Neuronal stem cell (in vitro differentiated cells): ENCODE results near the gene SLC36A2.

ENCODE experiments used
- DNase-seq: peaks from one replicate; pipeline ENCODE4 v3.0.0-alpha.2; 2013; ENCODE audit warnings: low spot score
- H2AFZ ChIP-seq: one replicate; pipeline ENCODE4 v1.6.1; 2013; ENCODE audit warnings: mild to moderate bottlenecking, low read length, inconsistent platforms
- H2AK5ac ChIP-seq: 2 replicates; pipeline ENCODE4 v1.6.1; 2013; ENCODE audit warnings: low read depth, mild to moderate bottlenecking, inconsistent platforms, low read length, moderate library complexity, mixed read lengths
- H2BK120ac ChIP-seq: 2 replicates; pipeline ENCODE4 v1.6.1; 2013; ENCODE audit warnings: low read depth, mild to moderate bottlenecking, inconsistent platforms, low read length, moderate library complexity, mixed read lengths
- H2BK12ac ChIP-seq: one replicate; pipeline ENCODE4 v1.6.1; 2013; ENCODE audit warnings: low read length, inconsistent platforms
- H2BK15ac ChIP-seq: 2 replicates; pipeline ENCODE4 v1.6.1; 2013; ENCODE audit warnings: mild to moderate bottlenecking, low read length, inconsistent platforms, mixed read lengths
- H2BK5ac ChIP-seq: one replicate; pipeline ENCODE4 v1.6.1; 2013; ENCODE audit warnings: inconsistent platforms, mild to moderate bottlenecking, low read length, moderate library complexity
- H3K14ac ChIP-seq: one replicate; pipeline ENCODE4 v1.6.1; 2013; ENCODE audit warnings: low read length, inconsistent platforms
- H3K18ac ChIP-seq: 2 replicates; pipeline ENCODE4 v1.6.1; 2013; ENCODE audit warnings: low read length, inconsistent platforms
- H3K23ac ChIP-seq: 2 replicates; pipeline ENCODE4 v1.6.1; 2013; ENCODE audit warnings: low read depth, mild to moderate bottlenecking, mixed read lengths, low read length, inconsistent platforms; ENCODE audit not compliant: poor library complexity
- H3K27ac ChIP-seq: replicated peaks from 3 replicates; pipeline ENCODE4 v1.5.1; 2013; ENCODE audit warnings: low read length, inconsistent platforms
- H3K27me3 ChIP-seq, 3 experiments: 2 replicates each; pipeline ENCODE4 v1.6.1; 2013; ENCODE audit warnings: low read length in 3 of 3, mild to moderate bottlenecking in 2 of 3, inconsistent platforms in 1 of 3, low read depth in 1 of 3, mixed read lengths in 1 of 3, moderate library complexity in 1 of 3; ENCODE audit not compliant: control insufficient read depth in 3 of 3, insufficient read depth in 3 of 3
- H3K36me3 ChIP-seq, 2 donors: replicated peaks in 1 of 2; 2 replicates each; pipeline ENCODE4 v1.6.1; 2013; ENCODE audit warnings: low read length in 2 of 2; ENCODE audit not compliant: control insufficient read depth in 2 of 2, insufficient read depth in 2 of 2
- H3K4ac ChIP-seq: 2 replicates; pipeline ENCODE4 v1.6.1; 2013; ENCODE audit warnings: inconsistent platforms, mild to moderate bottlenecking, low read length, moderate library complexity
- H3K4me1 ChIP-seq, 2 donors: 1 replicate in 1 of 2; 2 replicates in 1 of 2; pipeline ENCODE4 v1.6.1; 2013; ENCODE audit warnings: low read length in 2 of 2, low read depth in 1 of 2; ENCODE audit not compliant: control insufficient read depth in 2 of 2, insufficient read depth in 1 of 2
- H3K4me2 ChIP-seq: one replicate; pipeline ENCODE4 v1.6.1; 2013; ENCODE audit warnings: mild to moderate bottlenecking, low read length, inconsistent platforms; ENCODE audit not compliant: insufficient read depth, poor library complexity, severe bottlenecking
- H3K4me3 ChIP-seq, 2 donors: 2 replicates each; pipeline ENCODE4 v1.5.1; 2013; ENCODE audit warnings: low read length in 2 of 2, mild to moderate bottlenecking in 2 of 2, inconsistent platforms in 1 of 2, moderate library complexity in 1 of 2
- H3K79me1 ChIP-seq: one replicate; pipeline ENCODE4 v1.6.1; 2013; ENCODE audit warnings: low read depth, mild to moderate bottlenecking, inconsistent platforms, low read length, moderate library complexity
- H3K9ac ChIP-seq: one replicate; pipeline ENCODE4 v1.6.1; 2013; ENCODE audit warnings: mild to moderate bottlenecking, low read depth, low read length, inconsistent platforms; ENCODE audit not compliant: poor library complexity
- H3K9me3 ChIP-seq, 2 donors: replicated peaks in 1 of 2; 2 replicates each; pipeline versions ENCODE3 to v1.6.1; 2013; ENCODE audit warnings: low read length in 2 of 2, mild to moderate bottlenecking in 2 of 2, inconsistent platforms in 1 of 2, low read depth in 1 of 2, mixed read lengths in 1 of 2, moderate library complexity in 1 of 2; ENCODE audit not compliant: control insufficient read depth in 2 of 2, insufficient read depth in 1 of 2
- H4K8ac ChIP-seq: one replicate; pipeline ENCODE4 v1.6.1; 2013; ENCODE audit warnings: low read depth, mild to moderate bottlenecking, inconsistent platforms, low read length, moderate library complexity
- H4K91ac ChIP-seq: one replicate; pipeline ENCODE4 v1.6.1; 2013; ENCODE audit warnings: low read length, low read depth, mild to moderate bottlenecking, inconsistent platforms; ENCODE audit not compliant: poor library complexity
- WGBS, 2 donors: extraction: QIAGEN DNeasy Blood & Tissue Kit; methylation state at CpG; one replicate each; pipeline ENCODE4 v1.1.7; 2013; ENCODE audit warnings: missing lambda C conversion rate in 2 of 2, mixed read lengths in 1 of 2; ENCODE audit not compliant: insufficient read length in 2 of 2, insufficient replicate concordance in 1 of 2; ENCODE audit errors: extremely low coverage in 2 of 2; 5-methylcytosine and 5-hydroxymethylcytosine counted together

The SLC36A2 gene

DNA sequence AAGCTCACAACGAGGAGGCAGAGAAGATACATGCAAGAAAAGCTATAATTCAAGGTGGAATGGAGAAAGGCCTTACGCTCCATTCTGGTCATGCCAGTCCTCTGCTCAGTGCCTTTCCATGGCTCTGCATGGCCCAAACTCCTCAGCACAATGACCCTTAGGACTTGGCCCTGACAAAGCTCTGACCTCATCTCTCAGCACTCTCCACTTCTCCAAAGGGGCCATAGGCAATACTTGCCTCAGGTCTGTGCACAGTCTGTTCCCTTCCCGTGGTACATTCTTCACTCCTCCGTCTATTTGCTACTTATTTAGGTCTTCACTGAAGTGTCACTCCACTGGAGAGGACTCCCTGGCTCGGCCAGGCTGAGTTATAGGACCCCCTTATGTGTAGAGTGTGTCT is 68.5 kb downstream of the SLC36A2 start:
- Histone ChIP-seq H3K4me3 (no peak overlapping the region), H2AK5ac (no peak overlapping the region), H4K91ac (no peak overlapping the region), H3K79me1 (no peaks in the 10 kb centered on the region), H4K8ac (no peak overlapping the region), H2BK5ac (no peak overlapping the region), H3K36me3 (no peaks in the 10 kb centered on the region), H3K27ac (no peak overlapping the region), H3K9me3 (no peaks in the 10 kb centered on the region), H3K4me2 (no peak overlapping the region), H3K27me3 (no peaks in the 10 kb centered on the region), H3K9ac (no peak overlapping the region), H2BK120ac (no peak overlapping the region), H3K4ac (no peak overlapping the region), H2BK15ac (no peak overlapping the region), H2AFZ (no peak overlapping the region), H3K14ac (no peak overlapping the region), H3K18ac (no peak overlapping the region), H3K23ac (no peak overlapping the region), H3K4me1 (no peaks in the 10 kb centered on the region), H2BK12ac (no peak overlapping the region)
- WGBS, 2 donors: no CpG with 5 or more reads among the region's 5 CpGs
- DNase-seq: no peak

DNA sequence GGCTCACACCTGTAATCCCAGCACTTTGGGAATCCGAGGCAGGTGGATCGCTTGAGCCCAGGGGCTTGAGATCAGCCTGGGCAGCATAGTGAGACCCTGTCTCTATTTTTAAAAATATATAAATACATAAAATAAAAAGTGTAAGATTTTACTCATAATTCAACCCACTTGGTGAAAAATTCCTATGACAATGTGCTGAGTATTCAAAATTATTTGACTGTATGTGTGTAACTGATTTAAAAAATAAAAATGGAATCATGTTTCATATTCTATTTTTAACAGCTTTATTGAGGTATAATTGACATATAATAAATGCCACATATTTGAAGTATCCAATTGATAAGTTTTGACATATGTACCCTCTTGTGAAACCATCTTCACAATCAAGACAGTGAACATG is 71.6 kb downstream of the SLC36A2 start:
- H3K4me3 ChIP-seq: no peak overlapping the region
- no peak overlapping the region for H2BK120ac ChIP-seq
- no peak overlapping the region for H4K91ac ChIP-seq
- H3K23ac ChIP-seq: no peak overlapping the region
- H2AK5ac ChIP-seq: no peak overlapping the region
- H2BK5ac ChIP-seq: no peak overlapping the region
- no peak overlapping the region for H2BK15ac ChIP-seq
- no peaks in the 10 kb centered on the region for H3K9me3 ChIP-seq
- WGBS, 2 donors: no CpG with 5 or more reads among the region's 2 CpGs
- H2AFZ ChIP-seq: no peak overlapping the region
- no peaks in the 10 kb centered on the region for H3K79me1 ChIP-seq
- H3K27me3 ChIP-seq: no peaks in the 10 kb centered on the region
- H3K4me2 ChIP-seq: no peak overlapping the region
- H3K4me1 ChIP-seq: no peaks in the 10 kb centered on the region
- no peak overlapping the region for H3K9ac ChIP-seq
- H3K36me3 ChIP-seq: no peaks in the 10 kb centered on the region
- H2BK12ac ChIP-seq: no peak overlapping the region
- no peak overlapping the region for H3K18ac ChIP-seq
- H3K14ac ChIP-seq: no peak overlapping the region
- no peak overlapping the region for H3K27ac ChIP-seq
- H4K8ac ChIP-seq: no peak overlapping the region
- no peak overlapping the region for H3K4ac ChIP-seq
- DNase-seq: no peak

DNA sequence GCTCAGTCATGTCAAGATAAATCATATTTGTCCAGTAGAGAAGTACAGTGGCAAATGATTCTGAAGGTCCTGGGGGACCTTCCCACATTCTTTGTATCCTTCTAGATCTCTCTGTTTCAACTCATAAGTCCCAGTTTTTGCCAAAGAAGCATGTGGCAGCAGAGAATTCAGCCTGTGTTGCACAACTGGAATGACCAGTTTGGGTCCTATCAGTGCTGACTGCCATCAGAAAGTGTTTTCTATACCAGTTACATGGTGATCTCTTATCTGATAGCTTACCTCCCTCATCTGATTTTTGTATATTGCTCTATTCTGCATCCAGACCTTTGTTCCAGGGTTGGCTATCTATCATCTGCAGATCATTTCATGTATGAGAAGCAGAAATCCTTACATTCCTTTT is 72.7 kb downstream of the SLC36A2 start:
- Histone ChIP-seq H3K18ac (no peak overlapping the region), H3K36me3 (peaks cover 0 to 3% of the 10 kb centered on the region in 2 donors), H2BK15ac (no peak overlapping the region), H3K27ac (no peak overlapping the region), H3K9ac (no peak overlapping the region), H3K4me1 (no peaks in the 10 kb centered on the region), H3K14ac (no peak overlapping the region), H2AFZ (no peak overlapping the region), H2BK12ac (no peak overlapping the region), H3K4me3 (no peak overlapping the region), H4K8ac (no peak overlapping the region), H2BK120ac (no peak overlapping the region), H3K27me3 (no peaks in the 10 kb centered on the region), H3K4ac (no peak overlapping the region), H4K91ac (no peak overlapping the region), H3K79me1 (no peaks in the 10 kb centered on the region), H3K4me2 (no peak overlapping the region), H2BK5ac (no peak overlapping the region), H3K9me3 (no peaks in the 10 kb centered on the region), H3K23ac (no peak overlapping the region), H2AK5ac (no peak overlapping the region)
- no peak for DNase-seq

DNA sequence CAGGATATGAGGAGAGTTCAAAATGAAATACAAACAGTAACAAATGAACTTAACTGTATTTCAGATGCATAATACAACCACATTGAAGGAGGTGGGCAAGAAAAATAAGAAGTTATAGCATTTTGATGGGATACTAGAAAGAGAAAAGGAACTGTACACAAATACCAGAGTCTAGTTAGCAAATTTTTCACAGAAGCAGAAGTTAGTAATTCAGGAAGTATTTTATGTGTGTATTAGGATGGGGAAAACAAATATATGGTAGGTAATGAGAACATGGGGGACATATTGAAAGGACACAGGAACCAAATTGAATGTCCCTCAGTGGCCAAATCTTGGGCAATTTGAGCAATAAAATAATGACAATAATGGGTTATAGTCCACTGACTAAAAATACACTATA is 76.0 kb downstream of the SLC36A2 start:
- Histone ChIP-seq H3K4me1 (no peaks in the 10 kb centered on the region), H3K27ac (no peak overlapping the region), H3K27me3 (no peaks in the 10 kb centered on the region), H3K4ac (no peak overlapping the region), H2BK15ac (no peak overlapping the region), H2BK5ac (no peak overlapping the region), H4K91ac (no peak overlapping the region), H3K9me3 (no peaks in the 10 kb centered on the region), H3K14ac (no peak overlapping the region), H4K8ac (no peak overlapping the region), H2BK120ac (no peak overlapping the region), H2BK12ac (no peak overlapping the region), H3K9ac (no peak overlapping the region), H2AK5ac (no peak overlapping the region), H3K4me3 (no peak overlapping the region), H3K18ac (no peak overlapping the region), H3K79me1 (no peaks in the 10 kb centered on the region), H3K36me3 (peaks cover 6 to 10% of the 10 kb centered on the region in 2 donors), H3K23ac (no peak overlapping the region), H2AFZ (no peak overlapping the region), H3K4me2 (no peak overlapping the region)
- DNase-seq: no peak
